GM12891 (cell line): ENCODE data around the gene SPOCK1.

ENCODE experiments used
- DNase-seq: peaks from one replicate; pipeline ENCODE4 v3.0.0; 2011; ENCODE audit warnings: low spot score; ENCODE audit not compliant: insufficient read length
- FAIRE-seq: peaks from 2 replicates; lab custom pipeline; 2011; peaks lifted over from hg19 to GRCh38; lab: Jason Lieb, UNC
- PAX5 ChIP-seq: IDR thresholded peaks from 2 replicates; pipeline ENCODE4 v1.6.1; 2011; ENCODE audit warnings: low read length, moderate library complexity, mild to moderate bottlenecking; ENCODE audit not compliant: insufficient read depth, severe bottlenecking
- POLR2A ChIP-seq: IDR thresholded peaks from 2 replicates; pipeline ENCODE4 v1.6.1; 2011; ENCODE audit warnings: low read depth, low read length, control low read depth
- POLR2AphosphoS5 ChIP-seq: IDR thresholded peaks from 2 replicates; pipeline ENCODE4 v1.6.1; 2011; ENCODE audit warnings: low read depth, low read length, control low read depth
- POU2F2 ChIP-seq: IDR thresholded peaks from 2 replicates; pipeline ENCODE4 v1.6.1; 2011; ENCODE audit warnings: low read depth, mild to moderate bottlenecking, control low read depth, low read length, moderate library complexity
- SPI1 ChIP-seq: IDR thresholded peaks from 2 replicates; pipeline ENCODE4 v1.6.1; 2011; ENCODE audit warnings: low read depth, low read length, control low read depth
- TAF1 ChIP-seq: IDR thresholded peaks from 2 replicates; pipeline ENCODE4 v1.6.1; 2011; ENCODE audit warnings: low read depth, low read length, control low read depth

Gene SPOCK1

GRCh38 chr5:137328463-137328862 lies 170.7 kb downstream of the SPOCK1 start:
- DNase-seq (no peak), FAIRE-seq (no peak)
- TF ChIP-seq TAF1 (no peak), POLR2A (no peak), SPI1 (no peak), POLR2AphosphoS5 (no peak), PAX5 (no peak), POU2F2 (no peak)

- TF ChIP-seq POLR2AphosphoS5: no peak
- TF ChIP-seq TAF1: no peak
- no peak for TF ChIP-seq SPI1
- no peak for TF ChIP-seq POU2F2
- TF ChIP-seq POLR2A: no peak
- DNase-seq: no peak
- FAIRE-seq: no peak
These were observed 173.4 kb downstream of the SPOCK1 start for GRCh38 chr5:137325721-137326120.

GRCh38 chr5:137320056-137321045 lies 178.8 kb downstream of the SPOCK1 start:
- TF ChIP-seq POLR2AphosphoS5 (no peak), SPI1 (no peak), PAX5 (no peak), TAF1 (no peak), POLR2A (no peak)
- FAIRE-seq: no peak
- peak; percentile 44 for DNase-seq

GRCh38 chr5:137318027-137318426 lies 181.1 kb downstream of the SPOCK1 start:
- no peak for FAIRE-seq
- DNase-seq: no peak
- TF ChIP-seq POU2F2 (no peak), POLR2AphosphoS5 (no peak), PAX5 (no peak), TAF1 (no peak), POLR2A (no peak), SPI1 (no peak)

- FAIRE-seq: no peak
- no peak for DNase-seq
- TF ChIP-seq SPI1 (no peak), POU2F2 (no peak), POLR2AphosphoS5 (no peak), TAF1 (no peak), PAX5 (no peak), POLR2A (no peak)
These were observed 182.8 kb downstream of the SPOCK1 start for GRCh38 chr5:137316346-137316736.

- TF ChIP-seq PAX5 (no peak), TAF1 (no peak), POU2F2 (no peak), SPI1 (no peak), POLR2AphosphoS5 (no peak), POLR2A (no peak)
- FAIRE-seq (no peak), DNase-seq (no peak)
These were observed 183.4 kb downstream of the SPOCK1 start for GRCh38 chr5:137315534-137316345.

- TF ChIP-seq TAF1 (no peak), SPI1 (no peak), POU2F2 (no peak), PAX5 (no peak), POLR2AphosphoS5 (no peak), POLR2A (no peak)
- DNase-seq (no peak), FAIRE-seq (no peak)
These were observed 184.0 kb downstream of the SPOCK1 start for GRCh38 chr5:137315109-137315508.

- TF ChIP-seq POU2F2: no peak
- no peak for TF ChIP-seq PAX5
- no peak for TF ChIP-seq POLR2AphosphoS5
- no peak for TF ChIP-seq TAF1
- TF ChIP-seq SPI1: no peak
- no peak for TF ChIP-seq POLR2A
- no peak for DNase-seq
- FAIRE-seq: no peak
These were observed 185.5 kb downstream of the SPOCK1 start for GRCh38 chr5:137313526-137314175.

- no peak for TF ChIP-seq POU2F2
- TF ChIP-seq PAX5: no peak
- no peak for TF ChIP-seq POLR2A
- no peak for TF ChIP-seq POLR2AphosphoS5
- TF ChIP-seq SPI1: no peak
- no peak for TF ChIP-seq TAF1
- FAIRE-seq (no peak), DNase-seq (no peak)
These were observed 187.1 kb downstream of the SPOCK1 start for GRCh38 chr5:137312011-137312410.
